ENCODE results near the gene KRTAP5-5.

DNA sequence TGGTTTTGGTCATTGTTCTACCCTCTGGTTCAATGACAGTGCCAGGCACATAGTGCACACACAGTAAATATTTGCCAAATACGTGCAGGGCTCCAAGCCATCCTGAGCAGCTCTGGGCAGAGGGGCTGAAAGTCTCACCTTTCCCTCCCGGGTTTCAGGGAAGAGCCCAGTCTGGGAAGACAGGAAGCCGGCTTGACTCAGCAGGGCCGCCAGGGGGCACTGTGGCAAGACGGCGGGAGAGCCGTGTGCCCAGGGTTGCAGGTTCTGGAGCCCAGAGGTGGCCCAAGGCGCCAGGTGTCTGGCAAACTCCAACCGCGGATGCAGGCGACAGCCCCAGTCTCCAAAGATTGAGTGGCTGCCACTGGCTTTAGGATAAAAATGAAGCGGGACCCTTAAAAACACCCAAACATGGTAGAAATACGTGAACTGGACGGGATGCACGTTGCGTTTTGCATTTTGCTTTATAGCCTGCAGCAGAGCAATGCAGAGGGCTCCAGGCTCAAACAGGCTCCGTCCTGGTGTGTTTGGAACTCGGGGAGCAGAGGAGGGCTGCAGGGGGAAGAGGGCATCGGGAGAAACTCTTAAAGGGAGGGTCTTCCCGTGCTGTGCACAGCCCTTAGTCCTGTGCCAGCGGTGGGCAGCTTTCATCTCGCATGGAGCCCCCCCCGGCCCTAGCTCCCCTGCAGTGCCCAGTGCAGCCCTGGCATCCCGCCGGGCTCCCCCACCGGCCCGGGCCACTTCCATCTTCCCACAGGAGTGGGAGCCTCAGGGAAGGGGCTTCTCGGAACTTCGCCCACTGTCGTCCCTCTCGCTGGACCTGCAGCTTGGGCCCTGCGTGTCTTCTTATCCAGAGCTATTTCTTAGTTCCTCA, 10.7 kb downstream of the KRTAP5-5 start:
- TF ChIP-seq, protein P1, sequence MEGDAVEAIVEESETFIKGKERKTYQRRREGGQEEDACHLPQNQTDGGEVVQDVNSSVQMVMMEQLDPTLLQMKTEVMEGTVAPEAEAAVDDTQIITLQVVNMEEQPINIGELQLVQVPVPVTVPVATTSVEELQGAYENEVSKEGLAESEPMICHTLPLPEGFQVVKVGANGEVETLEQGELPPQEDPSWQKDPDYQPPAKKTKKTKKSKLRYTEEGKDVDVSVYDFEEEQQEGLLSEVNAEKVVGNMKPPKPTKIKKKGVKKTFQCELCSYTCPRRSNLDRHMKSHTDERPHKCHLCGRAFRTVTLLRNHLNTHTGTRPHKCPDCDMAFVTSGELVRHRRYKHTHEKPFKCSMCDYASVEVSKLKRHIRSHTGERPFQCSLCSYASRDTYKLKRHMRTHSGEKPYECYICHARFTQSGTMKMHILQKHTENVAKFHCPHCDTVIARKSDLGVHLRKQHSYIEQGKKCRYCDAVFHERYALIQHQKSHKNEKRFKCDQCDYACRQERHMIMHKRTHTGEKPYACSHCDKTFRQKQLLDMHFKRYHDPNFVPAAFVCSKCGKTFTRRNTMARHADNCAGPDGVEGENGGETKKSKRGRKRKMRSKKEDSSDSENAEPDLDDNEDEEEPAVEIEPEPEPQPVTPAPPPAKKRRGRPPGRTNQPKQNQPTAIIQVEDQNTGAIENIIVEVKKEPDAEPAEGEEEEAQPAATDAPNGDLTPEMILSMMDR (conservative IDR thresholded peaks at IDR 0.05; ENCODE audit: low read length): peak; percentile 91
- TF ChIP-seq EZH2phosphoT487 (IDR thresholded peaks at IDR 0.05; ENCODE audit: borderline replicate concordance): no peak

Data from Loucy (cell line).